Measurements from ENCODE around the gene SMIM44.
"Not testable (repeated sequence)": the region's sequence is repeated elsewhere in the genome, so short reads cannot be mapped to it uniquely, and the experiment has no call there.

SMIM44 gene

DNA sequence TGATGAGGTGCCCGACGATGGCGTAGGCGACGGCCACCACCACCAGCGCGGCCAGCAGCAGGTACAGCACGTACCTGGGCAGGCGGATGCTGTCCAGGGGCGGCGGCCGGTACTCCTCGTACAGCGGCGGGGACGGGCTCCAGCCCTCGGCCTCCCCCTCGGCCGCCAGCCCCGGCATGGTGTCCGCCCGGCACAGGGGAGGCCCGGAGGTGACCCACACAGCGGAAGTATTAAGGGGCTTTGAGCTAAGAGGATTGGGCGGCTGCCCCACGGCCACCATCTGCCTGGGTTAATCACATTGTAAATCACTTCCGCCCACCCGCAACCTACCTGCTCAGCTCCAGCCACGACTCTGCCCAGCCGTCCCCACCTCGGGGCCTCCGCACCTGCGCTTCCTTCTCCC, at the start of gene SMIM44:
Gene SMIM44, minus strand, starts transcription at position 216 of the 403 bp plus-strand sequence. Its CDS starts 38 bp downstream, at position 178.
- no peak for DNase-seq (ENCODE audit: low read depth)

DNA sequence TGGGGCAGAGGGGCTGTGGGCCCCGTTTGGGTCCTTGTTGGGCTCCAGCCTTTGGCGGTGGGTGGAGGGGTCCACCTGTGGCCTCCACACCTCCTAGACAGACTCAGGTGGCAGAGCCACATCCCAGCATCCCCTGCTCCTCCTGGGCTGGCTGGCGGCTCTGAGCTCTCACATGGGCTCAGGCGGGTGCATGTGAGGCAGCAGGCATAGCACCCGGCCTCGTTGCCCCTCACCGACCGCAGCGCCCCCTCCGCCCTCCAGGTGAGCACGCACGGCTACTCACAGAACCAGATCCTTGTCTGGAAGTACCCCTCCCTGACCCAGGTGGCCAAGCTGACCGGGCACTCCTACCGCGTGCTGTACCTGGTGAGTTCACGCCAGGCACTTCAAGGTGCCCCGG, 49.8 kb upstream of the SMIM44 start:
- no peak for DNase-seq (ENCODE audit: low read depth)

DNA sequence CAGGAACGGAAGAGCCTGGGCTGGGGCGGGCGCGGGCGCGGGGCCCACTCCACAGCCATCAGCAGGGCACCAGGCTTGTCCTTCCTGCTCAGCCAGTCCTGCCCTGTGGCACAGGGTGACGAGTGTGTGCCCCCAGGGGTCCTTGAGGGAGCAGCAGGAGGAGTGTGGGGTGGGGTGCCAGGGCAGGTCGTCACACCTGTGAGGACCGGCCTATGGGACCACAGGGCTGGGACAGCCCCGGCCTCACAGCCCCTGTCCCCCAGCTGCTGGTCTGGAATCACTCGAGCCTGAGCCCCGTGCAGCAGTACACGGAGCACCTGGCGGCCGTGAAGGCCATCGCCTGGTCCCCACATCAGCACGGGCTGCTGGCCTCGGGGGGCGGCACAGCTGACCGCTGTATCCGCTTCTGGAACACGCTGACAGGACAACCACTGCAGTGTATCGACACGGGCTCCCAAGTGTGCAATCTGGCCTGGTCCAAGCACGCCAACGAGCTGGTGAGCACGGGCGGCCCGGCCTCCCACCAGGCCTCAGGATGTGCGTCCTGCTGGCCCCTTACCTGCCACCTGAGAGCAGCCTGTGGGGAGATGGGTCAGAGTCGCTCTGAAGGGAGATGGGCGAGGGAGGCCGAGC, 49.0 kb upstream of the SMIM44 start:
- no peak for DNase-seq (ENCODE audit: low read depth)

GRCh38 chr19:3531716-3532115, 48.5 kb upstream of the SMIM44 start:
- no peak for DNase-seq (ENCODE audit: low read depth)

DNA sequence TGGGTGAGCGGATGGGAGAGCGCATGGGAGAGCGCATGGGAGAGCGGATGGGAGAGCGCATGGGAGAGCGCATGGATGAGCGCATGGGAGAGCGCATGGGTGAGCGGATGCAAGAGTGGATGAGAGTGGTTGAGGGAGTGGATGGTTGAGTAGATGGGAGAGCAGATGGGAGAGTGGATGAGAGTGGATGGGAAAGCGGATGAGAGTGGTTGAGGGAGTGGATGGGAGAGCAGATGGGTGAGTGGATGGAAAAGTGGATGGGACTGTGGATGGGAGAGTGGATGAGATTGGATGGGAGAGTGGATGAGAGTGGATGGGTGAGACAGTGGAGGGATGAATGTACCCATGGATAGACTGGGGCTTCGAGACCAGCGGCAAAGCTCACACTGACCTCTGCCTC, 47.1 kb upstream of the SMIM44 start:
- DNase-seq (ENCODE audit: low read depth): no peak

- DNase-seq (ENCODE audit: low read depth): not testable (repeated sequence)
Measured at GRCh38 chr19:3529299-3529698, 46.1 kb upstream of the SMIM44 start.

DNA sequence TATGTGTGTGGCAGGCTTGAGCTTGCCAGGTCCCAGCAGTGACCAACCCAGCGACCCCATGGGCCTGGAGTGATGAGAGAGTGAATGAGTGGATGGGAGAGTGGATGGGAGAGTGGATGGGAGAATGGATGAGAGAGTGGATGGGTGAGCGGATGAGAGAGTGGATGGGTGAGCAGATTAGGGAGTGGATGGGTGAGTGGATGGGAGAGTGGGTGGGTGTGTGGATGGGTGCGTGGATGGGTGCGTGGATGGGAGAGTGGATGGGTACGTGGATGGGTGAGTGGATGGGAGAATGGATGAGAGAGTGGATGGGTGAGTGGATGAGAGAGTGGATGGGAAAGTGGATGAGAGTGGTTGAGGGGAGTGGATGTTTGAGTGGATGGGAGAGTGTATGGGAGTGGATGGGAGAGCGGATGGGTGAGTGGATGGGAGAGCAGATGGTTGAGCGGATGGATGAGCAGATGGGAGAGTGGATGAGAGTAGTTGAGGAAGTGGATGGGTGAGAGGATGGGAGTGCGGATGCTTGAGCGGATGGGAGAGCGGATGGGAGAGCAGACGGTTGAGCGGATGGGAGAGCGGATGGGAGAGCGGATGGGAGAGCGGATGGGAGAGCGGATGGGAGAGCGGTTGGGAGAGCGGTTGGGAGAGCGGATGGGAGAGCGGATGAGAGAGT, 45.4 kb upstream of the SMIM44 start:
- DNase-seq (ENCODE audit: low read depth): no peak

GRCh38 chr19:3528080-3528479, 44.8 kb upstream of the SMIM44 start:
- no peak for DNase-seq (ENCODE audit: low read depth)

DNA sequence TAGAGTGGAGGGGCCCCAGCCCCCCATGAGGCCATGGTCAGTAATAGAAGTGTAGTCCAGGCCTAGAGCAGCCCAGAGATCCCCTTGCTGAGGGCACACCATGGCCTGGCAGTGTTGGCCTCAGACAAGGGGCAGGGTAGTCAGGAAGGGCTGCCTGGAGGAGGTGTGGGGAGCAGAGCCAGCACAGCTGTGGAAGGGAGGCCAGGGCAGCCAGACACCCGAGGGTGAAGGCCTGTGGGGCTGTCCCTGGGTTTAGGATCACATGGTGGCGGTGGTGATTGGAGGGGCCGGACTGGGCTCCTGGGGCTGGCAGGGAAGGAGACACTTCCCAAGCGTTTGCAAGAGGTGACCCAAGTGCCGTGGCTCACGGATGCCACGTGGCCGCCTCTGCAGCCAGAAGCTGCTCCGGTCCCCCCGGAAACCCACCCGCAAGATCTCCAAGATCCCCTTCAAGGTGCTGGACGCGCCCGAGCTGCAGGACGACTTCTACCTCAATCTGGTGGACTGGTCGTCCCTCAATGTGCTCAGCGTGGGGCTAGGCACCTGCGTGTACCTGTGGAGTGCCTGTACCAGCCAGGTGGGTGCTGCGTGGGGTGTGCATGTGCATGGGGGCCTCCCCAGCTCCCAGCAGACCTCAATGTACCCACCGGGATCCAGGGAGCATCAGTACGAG, 44.1 kb upstream of the SMIM44 start:
- DNase-seq (ENCODE audit: low read depth): no peak

DNA sequence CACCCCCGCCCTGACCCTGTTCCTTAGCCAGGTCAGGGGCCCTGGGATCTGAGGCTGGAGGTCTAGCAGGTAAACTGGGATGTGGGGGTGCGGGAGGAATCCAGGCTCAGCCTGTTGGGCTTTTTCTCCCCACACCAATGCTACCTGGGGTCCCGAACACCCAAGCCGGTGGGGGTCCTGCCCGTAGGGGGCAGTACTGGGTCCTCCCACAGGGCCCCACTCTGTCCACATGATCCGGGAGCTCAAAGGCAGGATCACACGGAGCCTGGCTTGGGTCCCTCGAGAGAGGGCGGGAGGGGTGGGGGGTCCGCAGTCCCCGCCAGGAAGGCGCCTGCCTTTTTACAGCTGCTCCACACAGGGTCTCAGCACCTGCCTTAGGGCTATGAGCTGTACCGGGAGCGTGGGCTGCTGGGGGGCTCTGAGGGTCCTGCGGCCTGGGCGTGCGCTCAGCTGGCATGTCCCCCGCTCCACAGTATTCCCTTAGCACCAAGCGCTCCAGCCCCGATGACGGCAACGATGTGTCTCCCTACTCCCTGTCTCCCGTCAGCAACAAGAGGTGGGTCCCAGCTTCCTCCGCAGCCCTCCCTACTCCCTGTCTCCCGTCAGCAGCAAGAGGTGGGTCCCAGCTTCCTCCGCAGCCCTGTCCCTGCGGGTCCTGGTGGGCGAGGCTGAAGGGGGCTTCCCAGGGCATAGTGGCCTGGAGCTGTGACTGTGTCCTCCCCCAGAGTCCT, 43.4 kb upstream of the SMIM44 start:
- DNase-seq (ENCODE audit: low read depth): no peak

- DNase-seq (ENCODE audit: low read depth): no peak
Measured at GRCh38 chr19:3524904-3525451, 41.7 kb upstream of the SMIM44 start.

DNA sequence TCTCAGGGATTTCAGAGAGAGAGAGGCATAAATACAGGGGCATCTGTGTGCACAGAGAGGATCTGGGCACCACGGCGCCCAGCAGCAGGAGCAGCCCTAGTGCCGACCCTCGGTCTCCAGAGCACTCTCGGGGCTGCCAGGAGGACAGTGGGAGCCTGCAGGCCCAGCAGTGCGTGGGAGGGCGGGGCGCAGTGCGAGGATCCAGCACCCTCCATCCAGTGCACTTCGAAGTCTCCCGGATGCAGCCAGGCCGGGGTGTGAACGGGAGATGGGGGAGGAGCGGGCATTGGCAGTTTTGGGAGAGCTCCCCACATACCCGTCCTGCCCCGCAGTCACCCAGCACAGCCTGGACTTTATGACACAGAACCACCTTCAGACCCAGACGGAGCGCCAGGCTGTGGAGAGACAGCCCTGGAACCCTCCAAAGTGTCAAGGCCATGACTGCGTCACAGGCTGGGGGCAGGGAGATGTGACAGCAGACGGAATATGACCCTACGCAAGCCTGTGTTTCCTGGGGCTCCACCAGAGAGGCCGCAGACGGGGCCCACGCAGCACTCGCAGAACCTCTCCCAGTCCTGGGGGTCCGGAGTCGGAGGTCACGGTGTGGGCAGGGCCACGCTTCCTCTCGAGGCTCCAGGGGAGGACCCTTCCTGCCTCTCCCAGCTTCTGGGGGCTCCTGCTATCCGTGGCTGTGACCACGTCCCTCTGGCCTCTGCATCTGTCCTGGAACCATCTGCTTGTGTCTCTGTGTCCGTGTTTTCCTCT, 41.0 kb upstream of the SMIM44 start:
- DNase-seq (ENCODE audit: low read depth): no peak

GRCh38 chr19:3523361-3524077, 40.3 kb upstream of the SMIM44 start:
- no peak for DNase-seq (ENCODE audit: low read depth)

- DNase-seq (ENCODE audit: low read depth): no peak
Measured at GRCh38 chr19:3522421-3523360, 39.5 kb upstream of the SMIM44 start.

DNA sequence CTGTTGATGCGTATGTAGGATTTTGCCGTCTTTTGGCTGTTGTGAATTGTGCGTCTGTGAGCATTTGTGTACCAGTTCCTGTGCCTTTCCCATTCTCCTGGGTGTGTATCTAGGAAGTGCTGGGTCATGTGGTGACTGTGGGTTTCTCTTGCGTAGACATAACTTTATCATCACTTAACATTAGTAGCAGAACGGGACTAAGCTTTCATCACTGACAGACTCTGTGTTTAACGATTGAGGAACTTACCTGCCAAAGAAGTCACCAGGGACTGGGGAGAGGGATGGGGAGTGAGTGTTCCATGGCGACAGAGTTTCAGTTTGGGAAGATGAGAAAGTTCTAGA, 37.8 kb upstream of the SMIM44 start:
- no peak for DNase-seq (ENCODE audit: low read depth)

DNA sequence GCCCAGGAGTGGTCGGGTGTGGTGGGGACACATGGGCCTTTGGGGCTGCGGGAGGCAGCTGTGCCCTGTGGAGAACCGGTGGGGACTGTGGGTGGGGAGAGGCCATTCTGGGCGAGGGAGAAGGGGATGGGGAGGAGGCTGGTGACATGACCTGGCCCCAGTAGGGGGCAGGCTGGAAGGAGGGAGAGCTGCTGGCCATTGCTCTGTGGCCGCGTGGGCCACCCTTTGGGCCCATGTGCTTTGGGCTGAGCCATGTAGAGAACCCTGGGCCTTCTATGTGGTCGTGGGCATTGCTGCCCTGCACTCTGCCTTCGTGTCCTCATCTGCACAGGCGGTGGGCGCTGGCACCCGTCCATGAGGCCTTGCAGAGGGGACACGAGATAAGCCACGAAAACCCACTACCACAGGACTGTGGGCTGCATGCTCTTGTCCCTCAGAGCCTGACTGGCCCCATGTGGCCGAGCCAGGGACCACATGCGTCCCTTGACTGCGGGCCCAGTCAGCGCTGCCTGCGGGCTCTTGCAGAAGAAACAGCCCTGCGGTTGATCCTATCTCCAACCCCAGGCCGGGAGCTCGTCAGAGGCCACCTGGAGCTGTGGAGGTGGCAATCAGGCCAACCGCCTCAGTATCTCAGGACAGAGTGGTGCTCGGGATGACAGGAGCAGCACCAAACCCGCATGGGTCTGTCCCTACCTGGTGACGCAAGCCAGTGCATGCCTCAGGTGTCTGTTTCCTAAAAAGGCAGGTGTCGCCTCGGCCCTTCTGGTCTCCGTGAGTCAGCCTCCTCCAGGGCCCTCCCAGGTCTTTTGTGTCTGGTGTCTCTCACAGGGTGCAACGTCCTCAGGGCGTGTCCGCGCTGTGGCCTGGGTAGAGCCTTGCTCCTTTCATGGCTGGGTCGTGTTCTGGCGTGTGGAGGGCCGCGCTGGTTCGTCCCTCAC, 37.2 kb upstream of the SMIM44 start:
- DNase-seq (ENCODE audit: low read depth): no peak

- no peak for DNase-seq (ENCODE audit: low read depth)
Measured at GRCh38 chr19:3519126-3519525, 35.9 kb upstream of the SMIM44 start.

GRCh38 chr19:3518659-3519058, 35.4 kb upstream of the SMIM44 start:
- DNase-seq (ENCODE audit: low read depth): no peak

GRCh38 chr19:3518255-3518654, 35.0 kb upstream of the SMIM44 start:
- no peak for DNase-seq (ENCODE audit: low read depth)

Measured in stimulated activated CD8-positive, alpha-beta memory T cell treated with anti-CD3 and anti-CD28 coated beads, Interleukin-7, amount 100 ng/mL, for 24 hours (primary cell).